Panc1 (cell line): Measurements from ENCODE around the gene CDKN2D.

ENCODE experiments used
- CTCF ChIP-seq: fragments of 450-650 bp; IDR thresholded peaks from 2 replicates; pipeline ENCODE4 v1.5.1; 2017; ENCODE audit warnings: mild to moderate bottlenecking
- POLR2AphosphoS5 ChIP-seq: IDR thresholded peaks from 2 replicates; pipeline ENCODE4 v1.6.1; 2012; ENCODE audit warnings: mild to moderate bottlenecking, low read depth, low read length, moderate library complexity
- SIN3A ChIP-seq: IDR thresholded peaks from 2 replicates; pipeline ENCODE4 v1.6.1; 2012; ENCODE audit warnings: low read depth, mild to moderate bottlenecking, low read length, moderate library complexity, borderline replicate concordance; ENCODE audit not compliant: insufficient read depth
- TCF7L2 ChIP-seq: IDR thresholded peaks from 2 replicates; pipeline ENCODE4 v1.6.1; 2011; ENCODE audit warnings: mild to moderate bottlenecking, low read depth, low read length, inconsistent platforms
- TF ChIP-seq, protein P1 (sequence below), 2 experiments: IDR thresholded peaks; 2 replicates each; pipeline ENCODE4 v1.6.1; 2011 to 2012; ENCODE audit warnings: low read depth in 2 of 2, control low read depth in 1 of 2, low read length in 1 of 2, mild to moderate bottlenecking in 1 of 2, moderate library complexity in 1 of 2; ENCODE audit not compliant: insufficient read depth in 1 of 2

- TF ChIP-seq CTCF (no peak), POLR2AphosphoS5 (no peak), SIN3A (no peak), TCF7L2 (no peak)
- TF ChIP-seq, protein P1, sequence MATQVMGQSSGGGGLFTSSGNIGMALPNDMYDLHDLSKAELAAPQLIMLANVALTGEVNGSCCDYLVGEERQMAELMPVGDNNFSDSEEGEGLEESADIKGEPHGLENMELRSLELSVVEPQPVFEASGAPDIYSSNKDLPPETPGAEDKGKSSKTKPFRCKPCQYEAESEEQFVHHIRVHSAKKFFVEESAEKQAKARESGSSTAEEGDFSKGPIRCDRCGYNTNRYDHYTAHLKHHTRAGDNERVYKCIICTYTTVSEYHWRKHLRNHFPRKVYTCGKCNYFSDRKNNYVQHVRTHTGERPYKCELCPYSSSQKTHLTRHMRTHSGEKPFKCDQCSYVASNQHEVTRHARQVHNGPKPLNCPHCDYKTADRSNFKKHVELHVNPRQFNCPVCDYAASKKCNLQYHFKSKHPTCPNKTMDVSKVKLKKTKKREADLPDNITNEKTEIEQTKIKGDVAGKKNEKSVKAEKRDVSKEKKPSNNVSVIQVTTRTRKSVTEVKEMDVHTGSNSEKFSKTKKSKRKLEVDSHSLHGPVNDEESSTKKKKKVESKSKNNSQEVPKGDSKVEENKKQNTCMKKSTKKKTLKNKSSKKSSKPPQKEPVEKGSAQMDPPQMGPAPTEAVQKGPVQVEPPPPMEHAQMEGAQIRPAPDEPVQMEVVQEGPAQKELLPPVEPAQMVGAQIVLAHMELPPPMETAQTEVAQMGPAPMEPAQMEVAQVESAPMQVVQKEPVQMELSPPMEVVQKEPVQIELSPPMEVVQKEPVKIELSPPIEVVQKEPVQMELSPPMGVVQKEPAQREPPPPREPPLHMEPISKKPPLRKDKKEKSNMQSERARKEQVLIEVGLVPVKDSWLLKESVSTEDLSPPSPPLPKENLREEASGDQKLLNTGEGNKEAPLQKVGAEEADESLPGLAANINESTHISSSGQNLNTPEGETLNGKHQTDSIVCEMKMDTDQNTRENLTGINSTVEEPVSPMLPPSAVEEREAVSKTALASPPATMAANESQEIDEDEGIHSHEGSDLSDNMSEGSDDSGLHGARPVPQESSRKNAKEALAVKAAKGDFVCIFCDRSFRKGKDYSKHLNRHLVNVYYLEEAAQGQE (IDR thresholded peaks at IDR 0.05; ENCODE audit: insufficient read depth in 1 of 2, low read depth in 2 of 2, low read length in 1 of 2): no peak
These were observed 19.0 kb upstream of the CDKN2D start for GRCh38 chr19:10587839-10588150.
